Measurements from ENCODE around the gene TMEM117. TPM values are rescaled to one million over a fixed set of nuclear protein-coding genes. Genes with fewer than 3 reads are reported as not detected.

The TMEM117 gene
- polyA plus RNA-seq, 1 donor (not counting 4 experiments of a cell fraction or from before 2014, with no cell fraction given): 8.5 TPM

- FAIRE-seq: no peak
Observed at GRCh38 chr12:44258246-44258645, 422.4 kb downstream of the TMEM117 start.

GRCh38 chr12:44259890-44260289 is 424.0 kb downstream of the TMEM117 start:
- Histone ChIP-seq H3K4me2 (ENCODE audit: control insufficient read depth, extremely low read depth, insufficient read depth, low read depth, low read length) (no peak overlapping the region), H4K20me1 (ENCODE audit: control insufficient read depth, extremely low read depth, insufficient read depth, low read length) (no peaks in the 10 kb centered on the region), H3K9ac (ENCODE audit: control insufficient read depth, extremely low read depth, insufficient read depth, low read length) (no peak overlapping the region), H3K36me3 (ENCODE audit: control insufficient read depth in 2 of 2, extremely low read depth in 1 of 2, insufficient read depth in 2 of 2, low read length in 2 of 2) (no peaks in the 10 kb centered on the region), H3K4me1 (ENCODE audit: control insufficient read depth, extremely low read depth, insufficient read depth, low read length) (no peaks in the 10 kb centered on the region), H3K27ac (ENCODE audit: control insufficient read depth, insufficient read depth, low read length) (no peak overlapping the region), H2AFZ (ENCODE audit: control insufficient read depth, low read length) (no peak overlapping the region), H3K9me1 (ENCODE audit: control insufficient read depth, extremely low read depth, insufficient read depth, low read length) (no peaks in the 10 kb centered on the region), H3K27me3 (ENCODE audit: control insufficient read depth, extremely low read depth, insufficient read depth, low read length) (no peaks in the 10 kb centered on the region), H3K4me3 (ENCODE audit: control insufficient read depth in 2 of 3, extremely low read depth in 1 of 3, insufficient read depth in 2 of 3, low read depth in 1 of 3, low read length in 3 of 3) (no peak overlapping the region), H3K79me2 (ENCODE audit: control insufficient read depth, insufficient read depth, low read length) (no peaks in the 10 kb centered on the region), H3K9me3 (ENCODE audit: control insufficient read depth, low read depth, low read length) (no peaks in the 10 kb centered on the region)
- FAIRE-seq (no peak), DNase-seq (ENCODE audit: low read depth, low spot score) (no peak)
- dilution Hi-C loops (cut with MboI; ENCODE audit: extremely low pct_ligation_motif_present, low sequenced_read_pairs): no loop called here
- no peak for TF ChIP-seq EZH2 (IDR thresholded peaks at IDR 0.05; ENCODE audit: low read length)
- no peak for TF ChIP-seq CTCF (optimal IDR thresholded peaks at IDR 0.05 in 1 of 3, IDR thresholded peaks at IDR 0.05 in 1 of 3, conservative IDR thresholded peaks at IDR 0.05 in 1 of 3; ENCODE audit: extremely low read depth in 1 of 3, insufficient read depth in 2 of 3, low read length in 3 of 3)

More at GRCh38 chr12:44258246-44258645, 422.4 kb downstream of the TMEM117 start:
- Histone ChIP-seq H2AFZ (ENCODE audit: control insufficient read depth, low read length) (no peak overlapping the region), H4K20me1 (ENCODE audit: control insufficient read depth, extremely low read depth, insufficient read depth, low read length) (no peaks in the 10 kb centered on the region), H3K27ac (ENCODE audit: control insufficient read depth, insufficient read depth, low read length) (no peak overlapping the region), H3K79me2 (ENCODE audit: control insufficient read depth, insufficient read depth, low read length) (no peaks in the 10 kb centered on the region), H3K9me1 (ENCODE audit: control insufficient read depth, extremely low read depth, insufficient read depth, low read length) (no peaks in the 10 kb centered on the region), H3K9me3 (ENCODE audit: control insufficient read depth, low read depth, low read length) (no peaks in the 10 kb centered on the region), H3K4me1 (ENCODE audit: control insufficient read depth, extremely low read depth, insufficient read depth, low read length) (no peaks in the 10 kb centered on the region), H3K36me3 (ENCODE audit: control insufficient read depth in 2 of 2, extremely low read depth in 1 of 2, insufficient read depth in 2 of 2, low read length in 2 of 2) (no peaks in the 10 kb centered on the region), H3K4me2 (ENCODE audit: control insufficient read depth, extremely low read depth, insufficient read depth, low read depth, low read length) (no peak overlapping the region), H3K27me3 (ENCODE audit: control insufficient read depth, extremely low read depth, insufficient read depth, low read length) (no peaks in the 10 kb centered on the region), H3K4me3 (ENCODE audit: control insufficient read depth in 2 of 3, extremely low read depth in 1 of 3, insufficient read depth in 2 of 3, low read depth in 1 of 3, low read length in 3 of 3) (no peak overlapping the region), H3K9ac (ENCODE audit: control insufficient read depth, extremely low read depth, insufficient read depth, low read length) (no peak overlapping the region)
- no peak for TF ChIP-seq CTCF (optimal IDR thresholded peaks at IDR 0.05 in 1 of 3, IDR thresholded peaks at IDR 0.05 in 1 of 3, conservative IDR thresholded peaks at IDR 0.05 in 1 of 3; ENCODE audit: extremely low read depth in 1 of 3, insufficient read depth in 2 of 3, low read length in 3 of 3)
- no peak for TF ChIP-seq EZH2 (IDR thresholded peaks at IDR 0.05; ENCODE audit: low read length)
- DNase-seq (ENCODE audit: low read depth, low spot score): no peak
- dilution Hi-C loops (cut with MboI; ENCODE audit: extremely low pct_ligation_motif_present, low sequenced_read_pairs): no loop called here

All from keratinocyte (primary cell).